ENCODE data around the gene DNAH1. TPM values are rescaled to one million over a fixed set of nuclear protein-coding genes. Genes with fewer than 3 reads are reported as not detected.

Gene DNAH1
- total and polyA plus RNA-seq, 2 of the 4 experiments (the other 2 are of a cell fraction): 2.0 to 4.0 TPM

GRCh38 chr3:52268036-52268435, 48.1 kb upstream of the DNAH1 start:
- peaks cover 46% of the 10 kb centered on the region for H3K36me3 ChIP-seq (ENCODE audit: control insufficient read depth, insufficient read depth, low read length)
- no peak overlapping the region for H3K23ac ChIP-seq (ENCODE audit: low read depth, low read length)
- no peak overlapping the region for H2BK5ac ChIP-seq (ENCODE audit: low read depth, low read length, poor library complexity, severe bottlenecking)
- H3K14ac ChIP-seq (replicated peaks; ENCODE audit: low read depth, low read length): no peak overlapping the region
- H3K56ac ChIP-seq (ENCODE audit: extremely low read depth, insufficient read depth, low read length): no peak overlapping the region
- no peak overlapping the region for H3K4ac ChIP-seq (ENCODE audit: low read depth, low read length)
- no peak for DNase-seq
- BruUV-seq (replicated peaks): no TSS peak
- no peaks in the 10 kb centered on the region for H3K9me3 ChIP-seq (ENCODE audit: control insufficient read depth, insufficient read depth, low read length)
- ATAC-seq (ENCODE audit: low read depth): no peak
- in situ Hi-C loops (cut with MboI; ENCODE audit: low sequenced_read_pairs) (no loop called here), intact Hi-C loops (cut with micrococcal nuclease) (loop anchor here (2.0 kb wide), 1 partner anchor 13 kb away; no protein-coding TSS in a partner anchor), dilution Hi-C loops (cut with HindIII; ENCODE audit: low sequenced_read_pairs, unreplicated experiment) (no loop called here)
- no peak overlapping the region for H2BK120ac ChIP-seq (ENCODE audit: low read depth, low read length)
- peaks cover 3% of the 10 kb centered on the region; the same call in 1 of the 2 replicates for H3K4me1 ChIP-seq (ENCODE audit: control insufficient read depth, insufficient read depth, low read length)
- H2BK20ac ChIP-seq (ENCODE audit: low read depth, low read length): no peak overlapping the region
- no peak overlapping the region for H4K5ac ChIP-seq (ENCODE audit: low read depth, low read length)
- H3K27me3 ChIP-seq (ENCODE audit: control insufficient read depth, insufficient read depth, low read length): no peaks in the 10 kb centered on the region
- no peak overlapping the region for H2AK9ac ChIP-seq (replicated peaks; ENCODE audit: low read depth, low read length, poor library complexity)
- TF ChIP-seq SMC3 (IDR thresholded peaks at IDR 0.05; ENCODE audit: low read depth, low read length): no peak
- TF ChIP-seq MXI1 (IDR thresholded peaks at IDR 0.05; ENCODE audit: borderline replicate concordance, low read depth, low read length): no peak
- no peak for TF ChIP-seq RCOR1 (IDR thresholded peaks at IDR 0.05; ENCODE audit: insufficient replicate concordance, low read length)
- no peak for TF ChIP-seq BHLHE40 (IDR thresholded peaks at IDR 0.05; ENCODE audit: low read depth, low read length)
- no peak for TF ChIP-seq CTCF (conservative IDR thresholded peaks at IDR 0.05; ENCODE audit: low read depth, low read length)
- no peak for TF ChIP-seq CHD1 (IDR thresholded peaks at IDR 0.05; ENCODE audit: low read depth, low read length)
- TF ChIP-seq CEBPB (IDR thresholded peaks at IDR 0.05; ENCODE audit: low read depth, low read length): no peak
- TF ChIP-seq MAFK (IDR thresholded peaks at IDR 0.05; ENCODE audit: low read depth, low read length): no peak
- TF ChIP-seq USF2 (IDR thresholded peaks at IDR 0.05; ENCODE audit: low read depth, low read length): no peak
- no peak overlapping the region for H3K27ac ChIP-seq (ENCODE audit: insufficient read depth, low read length)
- H3K4me2 ChIP-seq (ENCODE audit: low read depth, low read length): no peak overlapping the region
- H3K9me1 ChIP-seq (ENCODE audit: insufficient read depth, low read length): peaks cover 3% of the 10 kb centered on the region; the same call in 1 of the 2 replicates
- POLR2A ChIA-PET (ENCODE audit: unreplicated experiment): no interaction called here
- H4K20me1 ChIP-seq (ENCODE audit: insufficient read depth, low read length): peaks cover 51% of the 10 kb centered on the region
- no peak overlapping the region for H4K91ac ChIP-seq (ENCODE audit: insufficient read depth, low read depth, low read length)
- no peak overlapping the region for H3K4me3 ChIP-seq (ENCODE audit: insufficient read depth, low read depth, low read length)
- H2BK15ac ChIP-seq (ENCODE audit: low read depth, low read length): no peak overlapping the region
- H3K79me1 ChIP-seq (ENCODE audit: low read depth in 1 of 2, low read length in 2 of 2): peaks cover 25 to 57% of the 10 kb centered on the region in 2 experiments
- H2AK5ac ChIP-seq (ENCODE audit: low read depth, low read length): no peak overlapping the region
- WGBS, 2 experiments (ENCODE audit: extremely low coverage in 2 of 2, insufficient read length in 1 of 2): 100% methylated on average over 3 of the region's 7 CpGs; no CpG with 5 or more reads in 1 of the 2 experiments
- H3K18ac ChIP-seq (ENCODE audit: low read depth, low read length): no peak overlapping the region
- no peak overlapping the region for H3K9ac ChIP-seq (ENCODE audit: low read depth, low read length)
- CTCF ChIA-PET: interaction anchor here (0.7 kb wide), 1 partner anchor 12 kb away, joined by 3 read pairs; no protein-coding TSS in a partner anchor
- no peak overlapping the region for H2AFZ ChIP-seq (replicated peaks; ENCODE audit: low read length, poor library complexity)
- no peak overlapping the region for H4K8ac ChIP-seq (ENCODE audit: low read depth in 2 of 2, low read length in 2 of 2)
